Skeletal muscle satellite cell (primary cell): Measurements from ENCODE around the gene PGM3.

Experiments
- H3K27me3 ChIP-seq: 2 replicates; pipeline ENCODE4 v1.7.0; 2013; ENCODE audit warnings: low read length; ENCODE audit not compliant: control insufficient read depth, insufficient read depth
- H3K36me3 ChIP-seq: 2 replicates; pipeline ENCODE4 v1.7.0; 2013; ENCODE audit warnings: mild to moderate bottlenecking, control low read depth, low read length; ENCODE audit not compliant: insufficient read depth
- H3K4me1 ChIP-seq: 2 replicates; pipeline ENCODE4 v1.7.0; 2013; ENCODE audit warnings: low read length; ENCODE audit not compliant: control insufficient read depth, insufficient read depth
- H3K4me2 ChIP-seq: 2 replicates; pipeline ENCODE4 v1.7.0; 2013; ENCODE audit warnings: mild to moderate bottlenecking, low read length
- H3K4me3 ChIP-seq: 2 replicates; pipeline ENCODE4 v1.7.0; 2013; ENCODE audit warnings: low read length
- H3K9ac ChIP-seq: 2 replicates; pipeline ENCODE4 v1.7.0; 2013; ENCODE audit warnings: mild to moderate bottlenecking, low read depth, low read length, moderate library complexity
- H3K9me3 ChIP-seq: replicated peaks from 2 replicates; pipeline ENCODE4 v1.7.0; 2013; ENCODE audit warnings: mild to moderate bottlenecking, control low read depth, low read length

Gene PGM3

GRCh38 chr6:83132121-83132520 is 60.9 kb downstream of the PGM3 start:
- peaks cover 9% of the 10 kb centered on the region for H3K36me3 ChIP-seq

DNA sequence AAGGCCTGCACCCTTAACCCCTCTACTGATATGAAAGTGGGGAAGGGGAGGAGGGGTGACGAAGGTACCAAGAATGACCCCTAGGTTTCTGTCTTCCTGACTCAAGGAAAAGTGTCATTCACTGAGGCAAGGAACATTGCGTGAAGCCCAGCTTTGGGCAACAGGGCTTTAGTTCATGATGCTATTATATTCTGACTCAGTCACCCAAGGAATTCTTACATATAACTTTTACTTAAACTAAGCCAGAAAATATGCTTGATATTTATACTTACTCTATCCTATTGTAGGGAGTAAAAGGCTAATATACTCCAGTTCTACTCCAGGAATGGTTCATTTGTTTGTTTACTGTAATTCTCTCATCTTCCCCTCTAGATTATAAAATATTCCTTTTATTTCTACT is 65.1 kb downstream of the PGM3 start:
- Histone ChIP-seq H3K4me3 (no peak overlapping the region), H3K36me3 (peaks cover 20% of the 10 kb centered on the region), H3K4me2 (no peak overlapping the region), H3K4me1 (no peaks in the 10 kb centered on the region), H3K9me3 (no peaks in the 10 kb centered on the region), H3K27me3 (no peaks in the 10 kb centered on the region), H3K9ac (no peak overlapping the region)

More at GRCh38 chr6:83132121-83132520, 60.9 kb downstream of the PGM3 start:
- H3K4me3 ChIP-seq: no peak overlapping the region
- no peaks in the 10 kb centered on the region for H3K4me1 ChIP-seq
- H3K9me3 ChIP-seq: no peaks in the 10 kb centered on the region
- no peaks in the 10 kb centered on the region for H3K27me3 ChIP-seq
- H3K4me2 ChIP-seq: no peak overlapping the region
- no peak overlapping the region for H3K9ac ChIP-seq

DNA sequence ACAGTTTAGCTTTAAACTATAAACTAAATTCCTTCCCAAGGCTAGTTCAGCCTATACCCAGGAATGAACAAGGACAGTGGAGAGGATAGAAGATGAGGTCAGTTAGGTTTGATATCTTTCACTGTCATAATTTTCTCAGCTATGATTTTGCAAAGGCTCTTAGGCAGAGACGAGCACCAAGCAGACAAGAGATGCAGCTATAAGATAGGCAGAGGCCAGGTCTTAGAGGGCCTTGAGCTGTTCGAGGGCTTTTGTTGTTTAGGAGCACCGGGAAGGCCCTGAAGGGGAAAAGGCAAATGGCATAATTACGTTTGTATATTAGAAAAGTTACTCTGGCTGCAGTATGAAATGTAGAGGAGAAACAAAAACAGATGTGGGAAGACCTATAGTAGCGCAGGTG is 65.8 kb downstream of the PGM3 start:
- Histone ChIP-seq H3K9ac (no peak overlapping the region), H3K36me3 (peaks cover 20% of the 10 kb centered on the region), H3K4me2 (no peak overlapping the region)

GRCh38 chr6:83126807-83127206 is 66.3 kb downstream of the PGM3 start:
- peaks cover 20% of the 10 kb centered on the region for H3K36me3 ChIP-seq
- no peak overlapping the region for H3K9ac ChIP-seq
- H3K4me2 ChIP-seq: no peak overlapping the region
- H3K4me1 ChIP-seq: no peaks in the 10 kb centered on the region
- H3K4me3 ChIP-seq: no peak overlapping the region
- no peaks in the 10 kb centered on the region for H3K9me3 ChIP-seq
- H3K27me3 ChIP-seq: no peaks in the 10 kb centered on the region

More for the DNA sequence above, 65.8 kb downstream of the PGM3 start:
- H3K27me3 ChIP-seq: no peaks in the 10 kb centered on the region
- no peak overlapping the region for H3K4me3 ChIP-seq
- H3K9me3 ChIP-seq: no peaks in the 10 kb centered on the region
- H3K4me1 ChIP-seq: no peaks in the 10 kb centered on the region

DNA sequence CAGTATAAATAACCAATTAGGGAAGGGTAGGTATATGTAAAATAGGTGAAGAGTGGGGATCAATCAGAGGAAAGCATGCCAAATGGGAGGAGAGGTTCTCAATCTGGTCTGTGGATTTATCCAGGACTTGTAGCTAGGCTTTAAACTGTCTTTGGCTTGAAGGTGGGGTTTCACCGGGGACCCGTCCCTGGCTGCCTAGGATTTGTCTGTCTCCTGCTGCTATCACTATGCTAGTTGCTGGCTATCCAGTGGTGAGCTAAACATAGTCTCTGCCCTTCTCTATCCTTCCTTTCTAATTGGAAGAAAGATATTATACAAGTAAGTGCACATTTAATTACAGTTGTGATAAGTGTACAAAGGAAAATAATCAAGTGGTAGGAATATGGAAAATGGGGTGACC is 66.8 kb downstream of the PGM3 start:
- Histone ChIP-seq H3K36me3 (peaks cover 20% of the 10 kb centered on the region), H3K9ac (no peak overlapping the region), H3K4me1 (no peaks in the 10 kb centered on the region), H3K9me3 (no peaks in the 10 kb centered on the region), H3K27me3 (no peaks in the 10 kb centered on the region), H3K4me2 (no peak overlapping the region), H3K4me3 (no peak overlapping the region)

DNA sequence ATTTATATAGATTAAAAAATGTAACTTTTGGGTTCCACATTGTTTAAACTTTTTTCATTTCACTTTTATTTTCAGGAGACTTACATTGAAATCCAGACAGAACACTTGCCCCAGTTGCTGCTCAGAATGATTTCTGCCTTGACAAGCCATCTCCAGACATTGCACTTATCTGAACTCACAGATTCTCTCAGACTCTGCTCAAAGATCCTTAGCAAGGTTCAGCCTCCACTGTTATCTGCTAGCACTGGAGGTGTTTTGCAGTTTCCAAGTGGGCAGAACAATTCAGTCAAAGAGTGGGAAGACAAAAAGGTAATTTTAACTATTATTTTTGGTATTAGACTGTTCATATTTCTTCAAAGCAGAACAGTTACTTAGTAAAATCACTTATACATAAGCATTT is 67.6 kb downstream of the PGM3 start:
- H3K4me3 ChIP-seq: no peak overlapping the region
- H3K9me3 ChIP-seq: no peaks in the 10 kb centered on the region
- H3K27me3 ChIP-seq: no peaks in the 10 kb centered on the region
- peaks cover 20% of the 10 kb centered on the region for H3K36me3 ChIP-seq
- no peak overlapping the region for H3K9ac ChIP-seq
- H3K4me2 ChIP-seq: no peak overlapping the region
- H3K4me1 ChIP-seq: no peaks in the 10 kb centered on the region

DNA sequence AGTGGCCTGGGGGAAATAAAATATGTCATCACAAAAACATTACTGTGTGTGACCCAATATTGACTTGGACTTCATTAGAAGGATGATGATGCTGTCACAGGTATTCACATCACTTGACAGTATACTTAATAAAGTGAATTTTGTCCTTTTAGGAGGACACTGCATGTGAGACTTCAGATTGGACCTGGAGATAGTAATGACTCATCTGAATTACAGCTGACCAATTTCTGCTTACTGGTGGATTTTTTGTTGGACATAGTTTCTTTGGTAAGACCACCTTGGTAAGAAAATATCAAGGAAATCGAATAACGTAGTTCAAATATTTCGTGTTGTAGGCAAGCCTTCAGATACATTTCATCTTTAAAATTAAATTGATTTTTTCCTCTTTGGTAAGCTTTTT is 68.5 kb downstream of the PGM3 start:
- no peaks in the 10 kb centered on the region for H3K4me1 ChIP-seq
- H3K4me2 ChIP-seq: no peak overlapping the region
- no peak overlapping the region for H3K4me3 ChIP-seq
- no peaks in the 10 kb centered on the region for H3K9me3 ChIP-seq
- peaks cover 24% of the 10 kb centered on the region for H3K36me3 ChIP-seq
- H3K9ac ChIP-seq: no peak overlapping the region
- no peaks in the 10 kb centered on the region for H3K27me3 ChIP-seq

DNA sequence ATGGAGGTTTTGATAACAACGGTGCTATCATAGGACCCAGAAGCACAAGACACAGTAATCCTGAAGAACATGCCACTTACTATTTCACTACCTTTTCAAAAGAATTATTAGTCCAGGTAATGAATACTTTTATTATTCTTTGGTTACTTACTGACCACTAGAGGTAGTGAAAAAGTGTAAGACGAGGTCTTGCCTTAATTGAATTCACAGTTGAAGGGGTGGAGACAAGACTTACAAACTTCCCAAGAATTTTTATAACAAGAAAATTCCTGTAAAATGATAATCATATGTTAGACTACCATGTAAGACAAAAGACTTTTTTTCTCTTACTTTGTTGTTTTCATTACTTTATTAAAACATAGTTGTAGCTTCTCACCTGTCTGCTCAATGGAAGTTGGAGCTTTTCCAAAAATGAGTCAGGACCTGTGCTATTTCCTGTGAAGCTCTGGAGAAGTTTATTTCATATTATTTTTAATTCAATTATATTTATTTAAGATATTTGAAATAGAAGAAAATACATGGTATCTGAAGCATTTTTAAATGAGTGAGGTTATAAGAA is 73.2 kb downstream of the PGM3 start:
- H3K4me2 ChIP-seq: no peak overlapping the region
- H3K9me3 ChIP-seq: no peaks in the 10 kb centered on the region
- no peak overlapping the region for H3K9ac ChIP-seq
- peaks cover 13% of the 10 kb centered on the region for H3K36me3 ChIP-seq
- no peaks in the 10 kb centered on the region for H3K27me3 ChIP-seq
- no peaks in the 10 kb centered on the region for H3K4me1 ChIP-seq
- no peak overlapping the region for H3K4me3 ChIP-seq

GRCh38 chr6:83117802-83118201 is 75.3 kb downstream of the PGM3 start:
- H3K9ac ChIP-seq: no peak overlapping the region
- H3K9me3 ChIP-seq: no peaks in the 10 kb centered on the region
- H3K4me3 ChIP-seq: no peak overlapping the region
- peaks cover 9% of the 10 kb centered on the region for H3K36me3 ChIP-seq
- H3K4me1 ChIP-seq: no peaks in the 10 kb centered on the region
- no peak overlapping the region for H3K4me2 ChIP-seq
- no peaks in the 10 kb centered on the region for H3K27me3 ChIP-seq
